ENCODE data around the gene PPP2R5C.
A peak's percentile ranks its signal among the peaks of the same experiment; 100 is the strongest.

Gene PPP2R5C

DNA sequence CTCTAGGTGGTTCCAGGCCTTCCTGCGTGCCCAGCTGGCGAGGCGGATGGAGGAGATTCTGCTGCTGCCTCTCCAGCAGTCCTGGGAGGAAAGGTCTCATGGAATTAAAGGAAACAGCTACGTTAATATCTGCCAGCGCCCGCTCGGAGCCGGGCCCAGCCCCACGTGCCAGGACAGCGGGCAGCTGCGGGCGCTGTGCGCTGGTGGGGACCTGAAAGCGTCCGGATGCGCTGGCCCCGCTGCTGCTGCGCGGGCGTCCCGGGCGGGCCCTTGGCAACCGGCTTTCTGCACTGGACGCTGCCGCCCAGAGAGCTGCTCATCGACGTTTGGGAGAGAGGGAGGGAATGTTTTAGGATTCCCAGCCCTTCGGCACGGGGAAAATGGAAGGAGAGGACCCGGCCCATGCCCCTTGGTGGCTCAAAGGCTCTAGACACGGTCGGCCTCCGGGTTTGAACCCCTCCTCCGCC is 194.2 kb downstream of the PPP2R5C start:
- no peak for DNase-seq

GRCh38 chr14:101956179-101956885 is 194.8 kb downstream of the PPP2R5C start:
- DNase-seq, result no peak

DNA sequence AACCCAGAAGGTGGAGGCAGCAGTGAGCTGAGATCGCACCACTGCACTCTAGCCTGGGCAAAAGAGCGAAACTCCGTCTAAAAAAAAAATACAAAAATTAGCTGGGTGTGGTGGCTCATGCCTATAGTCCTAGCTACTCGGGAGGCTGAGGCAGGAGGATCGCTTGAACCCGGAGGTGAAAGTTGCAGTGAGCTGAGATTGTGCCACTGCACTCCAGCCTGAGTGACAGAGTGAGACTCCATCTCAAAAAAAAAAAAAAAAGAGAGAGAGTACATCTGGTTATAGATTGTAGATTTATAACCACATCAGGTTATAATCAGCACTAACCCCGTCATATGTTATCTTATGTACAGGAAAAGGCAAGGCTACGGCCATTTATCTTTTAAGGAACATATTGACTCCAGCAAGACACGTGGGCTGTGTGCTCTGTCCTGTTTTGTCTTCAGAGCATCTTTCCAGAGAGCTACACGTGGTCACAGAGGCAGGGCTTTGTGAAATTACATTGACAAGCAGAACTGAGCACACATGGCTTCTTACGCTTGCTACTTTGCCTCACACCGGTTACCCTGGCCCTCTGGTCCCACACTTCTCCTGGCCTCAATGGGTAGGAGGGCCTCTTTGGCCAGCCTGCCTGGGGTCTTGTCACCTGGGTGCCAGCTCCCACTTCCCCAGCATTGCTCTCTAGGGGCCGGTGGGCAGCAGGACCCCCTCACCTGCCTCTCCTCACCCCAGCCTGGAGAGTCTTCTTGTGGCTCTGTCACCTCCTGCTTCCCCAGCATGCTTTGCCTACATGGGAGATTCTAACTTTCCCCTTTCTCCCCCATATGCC is 196.1 kb downstream of the PPP2R5C start:
- DNase-seq, result no peak

- DNase-seq, result no peak
Observed at GRCh38 chr14:101958418-101959180, 197.1 kb downstream of the PPP2R5C start.

DNA sequence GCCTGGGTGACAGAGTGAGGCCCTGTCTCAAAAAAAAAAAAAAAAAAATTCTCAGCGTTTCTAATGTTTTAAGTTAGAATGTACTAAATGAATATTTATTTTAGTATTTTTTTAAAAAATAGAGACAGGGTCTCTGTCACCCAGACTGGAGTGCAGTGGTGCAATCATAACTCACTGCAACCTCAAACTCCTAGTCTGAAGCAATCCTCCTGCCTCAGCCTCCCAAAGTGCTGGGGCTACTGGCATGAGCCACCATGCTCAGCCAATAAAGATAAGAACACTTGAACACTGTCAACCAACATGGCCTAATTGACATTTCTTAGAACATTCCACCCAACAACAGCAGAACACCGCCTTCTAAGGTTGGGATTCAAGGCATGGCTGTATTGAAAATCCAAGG is 197.8 kb downstream of the PPP2R5C start:
- DNase-seq, result no peak

DNA sequence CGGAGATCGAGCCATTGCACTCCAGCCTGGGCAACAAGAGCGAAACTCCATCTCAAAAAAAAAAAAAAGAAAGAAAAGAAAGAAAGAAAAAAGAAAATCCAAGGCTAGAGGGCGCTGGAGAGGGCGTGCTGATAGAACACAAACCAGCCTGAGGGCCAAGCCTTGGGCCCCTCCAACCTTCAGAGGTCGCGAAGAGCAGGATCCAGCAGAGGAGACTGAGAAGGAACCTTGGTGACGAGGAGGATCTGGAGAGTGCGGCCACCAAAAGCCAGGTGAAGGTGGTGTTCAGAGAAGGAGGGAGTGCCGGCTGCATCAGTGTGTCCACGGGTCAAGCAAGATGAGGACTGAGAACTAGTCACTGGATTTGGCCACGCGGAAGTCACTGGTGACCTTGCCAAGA is 198.7 kb downstream of the PPP2R5C start:
- DNase-seq, result peak; percentile 36

DNA sequence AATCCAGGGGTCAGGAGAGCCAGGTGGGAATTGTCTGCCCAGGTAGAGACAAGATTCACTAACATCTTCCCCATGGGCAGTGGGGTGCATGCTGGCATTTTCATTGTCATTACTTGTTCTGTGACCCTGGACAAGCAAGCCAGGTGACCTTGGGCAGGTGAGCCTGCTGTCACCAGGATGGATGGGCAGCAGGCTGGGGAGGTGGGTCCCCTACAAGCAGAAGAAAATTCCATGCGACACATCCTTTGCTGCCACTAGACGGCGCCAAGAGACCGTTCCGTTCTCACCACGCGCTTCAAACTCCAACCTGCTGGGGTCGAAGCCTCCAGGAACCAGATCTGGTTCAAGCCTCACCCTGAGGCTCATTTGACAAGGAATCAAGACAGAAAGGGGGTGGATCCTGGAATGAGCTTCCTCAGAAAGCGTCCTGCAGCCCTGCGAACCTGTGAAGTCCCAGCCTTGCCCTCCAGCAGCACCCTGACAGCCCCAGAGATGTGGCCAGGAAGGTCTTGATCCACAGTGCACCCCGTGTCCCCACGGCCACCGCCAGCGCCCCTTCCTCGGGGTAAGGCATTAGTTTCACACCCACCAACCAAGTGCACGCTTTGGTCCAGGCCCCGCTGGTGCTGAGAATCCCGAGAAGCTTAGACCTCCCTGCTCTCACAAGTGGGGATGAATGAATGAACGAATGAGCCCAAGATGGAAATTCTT is 199.7 kb downstream of the PPP2R5C start:
- DNase-seq, result peak; percentile 81

- no peak for DNase-seq
Observed at GRCh38 chr14:101961746-101962502, 200.4 kb downstream of the PPP2R5C start.

DNA sequence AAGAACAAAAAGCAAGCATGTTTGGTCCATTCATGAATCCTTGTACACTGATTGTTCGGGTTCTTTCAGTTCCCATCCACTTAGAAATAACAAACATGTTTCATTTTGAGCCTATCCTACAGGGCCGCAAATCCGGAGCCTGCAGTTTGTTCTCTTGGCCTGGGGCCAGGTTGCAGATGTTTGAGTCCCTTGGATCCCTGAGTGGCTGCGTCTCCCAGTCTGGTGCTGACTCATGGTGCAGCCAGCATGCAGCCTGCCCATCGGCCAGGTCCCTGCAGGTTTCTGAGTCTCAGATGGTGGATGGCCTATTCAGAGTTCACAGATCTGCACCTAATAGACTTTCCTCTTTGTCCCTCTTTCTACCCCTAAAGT is 201.0 kb downstream of the PPP2R5C start:
- DNase-seq, result peak; percentile 93

DNA sequence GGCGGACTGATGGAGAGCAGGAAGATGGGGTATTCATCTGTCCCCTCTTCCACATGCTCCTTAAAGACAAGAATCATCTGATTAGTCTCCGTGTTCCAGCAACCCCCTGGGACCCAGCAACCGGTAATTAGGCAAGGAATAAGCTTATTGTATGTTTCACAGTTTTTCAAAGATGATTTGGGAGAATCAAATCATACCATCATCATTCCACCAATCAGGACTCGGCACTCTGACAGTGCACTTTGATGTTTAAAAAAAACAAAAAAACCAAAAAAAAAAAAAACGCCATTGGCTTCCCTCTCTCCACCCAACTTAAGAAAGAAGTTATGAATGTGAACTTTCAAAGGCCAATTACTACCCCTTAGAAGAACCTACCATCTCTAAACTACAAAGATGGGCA is 201.5 kb downstream of the PPP2R5C start:
- no peak for DNase-seq

DNA sequence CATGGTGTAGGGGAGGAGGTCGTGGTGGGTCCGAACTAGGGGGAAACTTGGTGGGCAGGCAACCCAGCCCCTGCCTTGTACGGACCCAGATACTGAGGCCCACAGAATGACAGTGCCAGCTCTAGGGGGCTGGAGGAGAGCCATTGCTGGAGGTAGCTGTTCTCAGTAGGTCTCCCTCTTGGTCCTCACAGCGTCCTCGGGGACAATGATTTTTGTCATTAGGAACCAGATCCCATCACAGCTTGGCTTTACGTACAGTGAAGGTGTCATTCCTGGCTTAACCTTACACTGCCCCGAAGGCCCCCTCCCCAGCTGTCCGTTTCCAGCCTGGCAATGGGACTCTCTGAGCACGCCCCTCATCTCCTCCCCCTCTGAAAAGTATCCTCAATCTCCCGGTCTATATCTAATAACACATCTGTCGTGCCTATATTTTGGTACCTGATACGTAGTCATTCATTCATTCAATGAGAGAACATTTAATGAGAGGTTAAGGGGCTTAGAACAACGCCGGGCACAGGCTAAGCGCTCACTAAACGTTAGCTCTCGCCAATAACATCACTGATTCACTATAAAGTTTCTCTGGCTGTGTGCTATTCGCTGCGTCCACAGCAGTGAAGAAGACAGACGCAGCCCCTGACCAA is 202.3 kb downstream of the PPP2R5C start:
- no peak for DNase-seq

DNA sequence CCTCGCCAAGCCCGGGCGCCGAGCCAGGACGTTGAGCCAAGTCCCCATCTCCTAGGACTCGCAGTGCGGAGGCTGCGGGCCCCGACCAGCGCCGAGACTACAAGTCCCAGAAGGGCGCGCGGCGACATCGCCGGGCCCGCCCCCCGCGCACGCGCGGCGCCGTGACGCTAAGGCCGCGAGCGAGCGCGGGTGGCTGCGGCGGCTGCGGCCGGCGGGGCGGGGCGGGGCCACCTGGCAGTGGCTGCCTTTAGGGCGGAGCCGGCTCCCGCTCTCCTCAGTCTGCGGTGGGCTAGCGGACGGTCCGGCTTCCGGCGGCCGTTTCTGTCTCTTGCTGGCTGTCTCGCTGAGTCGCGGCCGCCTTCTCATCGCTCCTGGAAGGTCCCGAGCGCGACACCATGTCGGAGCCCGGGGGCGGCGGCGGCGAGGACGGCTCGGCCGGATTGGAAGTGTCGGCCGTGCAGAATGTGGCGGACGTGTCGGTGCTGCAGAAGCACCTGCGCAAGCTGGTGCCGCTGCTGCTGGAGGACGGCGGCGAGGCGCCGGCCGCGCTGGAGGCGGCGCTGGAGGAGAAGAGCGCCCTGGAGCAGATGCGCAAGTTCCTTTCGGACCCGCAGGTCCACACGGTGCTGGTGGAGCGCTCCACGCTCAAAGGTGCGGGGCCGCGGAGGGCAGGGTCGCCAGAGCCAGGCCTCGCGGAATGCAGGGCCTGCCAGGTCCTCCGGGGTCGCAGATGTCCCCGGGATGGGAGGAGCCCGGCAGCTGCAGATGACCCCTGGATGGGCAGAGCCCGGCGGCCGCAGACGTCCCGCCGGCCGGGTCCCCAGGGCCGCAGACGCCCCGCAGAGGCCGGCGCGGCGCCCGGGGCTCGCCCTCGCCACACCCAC is 203.0 kb downstream of the PPP2R5C start, which contains the start of gene DYNC1H1:
Gene DYNC1H1 (plus strand): TSS at position 277 of the 884 bp plus-strand sequence. CDS start 119 bp downstream, at position 396.
- DNase-seq, result peak; percentile 93

DNA sequence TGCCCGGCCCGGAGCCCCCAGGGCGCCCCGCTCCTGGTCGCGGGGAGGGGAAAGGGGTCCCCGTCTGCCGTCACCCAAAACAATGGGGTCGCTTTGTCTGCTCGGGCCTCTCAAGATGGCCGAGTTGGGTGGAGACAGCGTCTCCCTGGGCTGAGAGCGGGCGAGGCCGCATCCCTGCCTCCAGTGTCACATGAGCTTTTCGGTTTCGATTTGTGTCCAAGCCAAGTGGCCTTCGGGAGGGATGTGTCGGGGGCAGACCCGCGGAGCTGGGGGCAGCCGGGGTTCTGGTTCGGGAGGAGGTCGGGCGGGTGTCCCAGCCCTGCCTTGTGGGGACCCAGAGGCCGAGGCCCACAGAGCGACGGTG is 203.7 kb downstream of the PPP2R5C start:
- peak; percentile 65 for DNase-seq

DNA sequence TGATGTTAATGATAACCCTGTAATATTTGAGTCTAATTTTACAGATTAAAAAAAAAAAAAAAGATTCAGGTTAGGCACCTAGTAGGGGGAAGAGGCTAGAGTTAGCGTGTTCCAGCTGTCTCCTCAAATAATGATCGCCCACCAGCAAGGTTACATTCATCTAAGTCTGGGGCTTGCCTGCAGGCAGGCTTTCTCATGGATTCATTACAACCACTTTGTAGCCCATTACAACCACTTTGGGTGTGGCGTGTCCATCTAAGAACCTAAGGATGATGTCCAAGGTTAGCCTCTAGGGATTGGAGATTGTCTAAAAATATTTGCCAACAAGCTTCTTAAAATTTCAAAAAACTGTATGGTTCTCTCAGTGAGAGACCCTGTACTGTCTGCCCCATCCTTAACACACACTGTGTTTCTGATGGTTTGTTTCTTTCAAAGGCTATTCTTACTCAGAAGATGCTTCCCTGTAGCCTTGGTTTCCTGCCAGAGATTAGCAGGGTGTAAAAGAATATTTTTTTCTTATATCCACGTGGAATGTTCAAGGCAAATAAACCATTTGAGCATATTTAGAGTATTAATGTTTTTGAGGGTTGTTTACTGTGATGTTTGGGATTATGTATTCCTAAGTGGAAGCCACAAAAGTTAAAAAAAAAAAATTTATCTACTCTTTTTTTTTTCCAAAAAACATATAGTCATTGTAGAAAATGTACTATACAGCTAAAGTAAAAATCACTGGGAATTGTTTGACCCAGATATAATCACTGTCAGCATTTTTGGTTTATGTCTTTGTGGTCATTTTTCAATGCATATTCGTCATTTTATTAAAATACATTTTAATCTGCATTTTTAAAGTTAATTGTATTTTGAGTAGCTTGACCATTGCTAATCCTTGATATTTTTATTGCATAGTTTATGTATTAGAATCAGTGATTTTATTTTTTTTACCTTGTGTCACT is 204.5 kb downstream of the PPP2R5C start:
- DNase-seq, result peak; percentile 34

DNA sequence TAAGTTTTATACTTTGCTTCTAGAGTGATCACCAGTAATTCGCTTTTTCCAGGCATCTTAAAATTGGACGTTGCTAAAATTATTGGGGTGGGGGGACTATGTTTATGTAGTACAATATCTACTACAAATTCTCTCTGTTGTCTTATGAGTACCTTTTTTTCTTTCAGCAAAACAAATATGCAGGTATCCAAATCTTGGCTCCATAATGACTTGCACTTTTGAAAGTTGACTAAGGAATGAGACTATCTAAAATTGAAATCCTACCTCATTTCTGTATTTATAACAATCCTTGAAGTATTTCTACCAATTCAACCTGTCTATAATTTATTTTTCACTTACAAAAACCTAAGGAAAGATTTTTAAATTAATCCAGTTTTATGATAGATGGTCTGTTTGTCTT is 205.2 kb downstream of the PPP2R5C start:
- DNase-seq, result no peak

- no peak for DNase-seq
Observed at GRCh38 chr14:101968186-101968585, 206.7 kb downstream of the PPP2R5C start.

GRCh38 chr14:101969481-101969880 is 208.0 kb downstream of the PPP2R5C start:
- no peak for DNase-seq

- DNase-seq, result no peak
Observed at GRCh38 chr14:101970830-101971400, 209.4 kb downstream of the PPP2R5C start.
